Right renal pelvis (tissue), 4 donors: ENCODE data around the gene CYP17A1. TPM values are rescaled to one million over a fixed set of nuclear protein-coding genes. Genes with fewer than 3 reads are reported as not detected.
A peak's percentile ranks its signal among the peaks of the same experiment; 100 is the strongest.
"Not testable (repeated sequence)": the region's sequence is repeated elsewhere in the genome, so short reads cannot be mapped to it uniquely, and the experiment has no call there.

Experiments used
- DNase-seq, 4 donors: peaks; one replicate each; pipeline ENCODE4 v3.0.0-alpha.2; 2013; ENCODE audit warnings: low read depth in 4 of 4, low spot score in 3 of 4, missing footprints in 1 of 4
- polyA plus RNA-seq, 4 donors: library from polyadenylated mRNA; unstranded; fragments of 120-200 nt; gene quantifications; one replicate each; pipeline ENCODE4 v1.2.1, GENCODE V29; 2013; ENCODE audit not compliant: insufficient read length in 4 of 4

The CYP17A1 gene
- polyA plus RNA-seq, 4 donors, result 0.60 to 1.0 (median 0.80) TPM

DNA sequence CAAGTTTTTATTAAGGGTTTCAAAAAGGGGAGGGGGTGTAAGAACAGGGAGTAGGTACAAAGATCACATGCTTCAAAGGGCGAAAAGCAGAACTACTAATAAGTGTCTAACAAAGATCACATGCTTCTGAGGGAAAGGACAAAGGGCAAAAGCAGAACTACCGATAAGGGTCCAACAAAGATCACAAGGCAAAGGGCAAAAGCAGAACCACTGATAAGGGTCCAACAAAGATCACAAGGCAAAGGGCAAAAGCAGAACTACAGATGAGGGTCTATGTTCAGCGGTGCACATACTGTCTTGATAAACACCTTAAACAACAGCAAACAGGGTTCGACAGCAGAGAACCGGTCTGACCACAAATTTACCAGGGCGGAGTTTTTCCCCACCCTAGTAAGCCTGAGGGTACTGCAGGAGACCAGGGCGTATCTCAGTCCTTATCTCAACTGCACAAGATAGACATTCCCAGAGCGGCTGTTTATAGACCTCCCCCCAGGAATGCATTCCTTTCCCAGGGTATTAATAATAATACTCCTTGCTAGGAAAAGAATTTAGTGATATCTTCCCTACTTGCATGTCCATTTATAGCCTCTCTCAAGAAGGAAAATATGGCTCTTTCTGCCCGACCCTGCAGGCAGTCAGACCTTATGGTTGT lies 1.2 kb upstream of the CYP17A1 start:
- not testable (repeated sequence) for DNase-seq

DNA sequence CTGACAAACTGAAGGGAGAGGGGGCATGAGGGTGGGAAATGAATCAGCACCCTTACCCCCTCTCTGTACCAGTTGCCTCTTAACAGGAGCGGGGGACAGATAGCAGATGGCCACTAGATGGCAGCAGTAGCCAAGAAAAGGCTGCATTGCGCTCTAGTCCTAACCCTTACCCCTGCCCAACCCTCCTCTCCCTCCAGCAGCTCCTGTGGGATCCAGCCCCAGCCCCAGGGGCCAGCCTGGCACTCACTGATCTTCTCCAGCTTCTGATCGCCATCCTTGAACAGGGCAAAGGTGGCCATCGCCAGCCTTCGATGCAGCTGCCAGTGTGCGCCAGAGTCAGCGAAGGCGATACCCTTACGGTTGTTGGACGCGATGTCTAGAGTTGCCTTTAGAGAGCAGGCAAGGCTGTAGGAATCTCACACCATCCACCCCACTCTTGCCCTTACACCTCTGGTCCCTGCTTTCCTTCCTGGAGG lies 2.2 kb downstream of the CYP17A1 start:
- DNase-seq, result peak; percentile 56 to 73 (median 64)

DNA sequence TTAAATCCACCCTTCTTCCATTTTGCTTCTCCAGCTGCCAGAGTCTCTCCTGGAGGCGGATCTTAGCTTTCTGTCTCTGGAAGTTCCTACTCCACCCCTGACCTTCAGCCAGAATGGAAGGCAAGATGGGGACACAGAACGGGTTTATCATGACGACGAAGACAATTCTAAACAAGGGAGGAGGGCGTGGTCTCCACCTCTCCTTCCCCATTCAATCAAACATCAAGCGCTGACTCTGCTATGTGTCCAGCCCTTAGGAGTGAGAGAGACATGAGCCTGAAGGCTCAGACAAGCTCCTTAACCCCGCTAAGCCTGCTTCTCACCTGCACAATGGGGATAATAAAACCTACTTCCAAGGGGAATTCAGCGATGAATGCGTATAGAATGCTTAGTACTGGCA lies 3.1 kb downstream of the CYP17A1 start:
- no peak for DNase-seq

DNA sequence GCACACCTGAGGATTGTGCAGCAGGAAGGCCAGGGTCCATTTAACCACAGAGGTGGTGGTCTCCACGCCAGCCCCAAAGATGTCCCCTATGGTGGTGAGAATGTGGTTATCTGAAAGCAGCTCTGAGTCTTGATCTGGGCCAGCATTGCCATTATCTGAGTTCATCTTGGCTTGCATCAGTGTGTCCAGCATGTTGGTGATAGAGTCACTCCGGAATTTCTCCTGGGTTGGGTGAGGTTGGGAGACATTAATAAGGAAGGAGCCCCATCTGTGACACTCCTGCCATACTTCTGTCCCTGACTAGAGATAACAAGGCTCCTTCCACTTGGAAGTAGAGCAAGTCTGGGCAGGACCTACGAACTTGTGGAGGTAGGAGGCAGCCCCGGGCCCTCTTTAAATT lies 4.2 kb downstream of the CYP17A1 start:
- DNase-seq, result no peak

DNA sequence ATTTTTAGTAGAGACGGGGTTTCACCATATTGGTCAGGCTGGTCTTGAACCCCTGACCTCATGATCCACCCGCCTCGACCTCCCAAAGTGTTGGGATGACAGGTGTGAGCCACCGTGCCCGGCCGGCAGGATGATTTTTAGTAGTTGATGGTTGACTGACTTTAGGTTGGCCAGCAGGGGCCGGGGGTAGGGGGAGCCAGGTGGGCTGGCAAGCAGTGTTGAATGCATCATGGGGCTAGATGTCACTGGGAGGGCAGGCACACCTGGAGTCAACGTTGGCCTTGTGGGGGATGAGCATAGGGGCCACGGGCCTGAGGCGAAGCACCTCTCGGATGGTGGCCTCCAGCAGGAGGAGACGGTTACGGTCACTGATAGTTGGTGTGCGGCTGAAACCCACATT lies 5.0 kb downstream of the CYP17A1 start:
- no peak for DNase-seq

DNA sequence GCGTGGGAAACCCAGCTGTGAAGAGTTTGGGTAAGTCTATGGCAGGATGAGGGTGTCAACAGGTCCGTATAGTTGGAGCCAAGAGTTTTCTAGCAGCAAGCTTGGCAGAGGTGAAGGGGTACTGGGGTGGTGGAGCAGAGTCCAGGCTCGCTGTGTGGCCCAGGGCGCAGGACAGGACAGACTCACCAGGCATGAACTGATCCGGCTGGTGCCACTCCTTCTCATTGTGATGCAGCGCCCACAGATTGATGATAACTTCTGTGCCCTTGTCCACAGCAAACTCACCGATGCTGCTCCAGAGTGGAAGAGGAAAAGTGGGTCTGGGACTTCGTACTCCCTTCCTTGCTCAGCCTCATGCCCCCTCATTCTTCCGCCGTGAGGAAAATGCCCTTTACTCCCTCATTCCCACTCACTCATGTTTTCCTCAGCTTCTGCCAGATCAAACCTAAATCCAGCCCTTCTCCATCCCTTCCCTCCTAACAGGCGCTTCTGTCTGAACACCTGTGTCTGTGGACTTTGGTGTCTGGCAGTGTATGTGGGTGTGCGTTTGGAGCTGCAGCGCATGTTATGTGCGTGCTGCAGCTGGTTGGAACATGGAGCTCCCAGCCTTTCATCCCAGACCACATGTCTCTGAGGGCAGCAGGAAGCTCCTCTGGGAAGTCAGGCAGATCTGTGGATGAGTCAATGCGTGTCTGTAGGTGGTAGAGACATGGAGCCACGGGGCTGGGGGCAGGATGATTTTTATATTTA lies 5.7 kb downstream of the CYP17A1 start:
- no peak for DNase-seq

DNA sequence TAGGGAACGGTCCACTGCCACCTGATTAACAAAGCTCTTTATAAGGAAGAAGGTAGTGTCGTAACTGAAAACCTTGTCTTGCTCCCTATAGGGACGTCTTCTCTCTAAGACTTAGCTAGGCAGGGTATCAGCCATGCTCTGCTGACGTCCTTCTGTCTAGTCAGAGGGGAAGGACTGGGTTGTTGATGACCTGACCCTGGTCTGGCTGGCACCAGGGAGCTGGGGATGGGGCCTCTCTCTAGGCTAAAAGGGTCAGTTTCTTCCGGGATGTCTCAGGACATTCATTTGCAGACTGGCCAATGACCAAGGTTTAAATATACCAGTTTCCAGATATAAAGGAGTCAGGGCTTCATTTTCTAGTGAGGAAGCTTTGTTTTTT lies 9.6 kb downstream of the CYP17A1 start:
- no peak for DNase-seq

DNA sequence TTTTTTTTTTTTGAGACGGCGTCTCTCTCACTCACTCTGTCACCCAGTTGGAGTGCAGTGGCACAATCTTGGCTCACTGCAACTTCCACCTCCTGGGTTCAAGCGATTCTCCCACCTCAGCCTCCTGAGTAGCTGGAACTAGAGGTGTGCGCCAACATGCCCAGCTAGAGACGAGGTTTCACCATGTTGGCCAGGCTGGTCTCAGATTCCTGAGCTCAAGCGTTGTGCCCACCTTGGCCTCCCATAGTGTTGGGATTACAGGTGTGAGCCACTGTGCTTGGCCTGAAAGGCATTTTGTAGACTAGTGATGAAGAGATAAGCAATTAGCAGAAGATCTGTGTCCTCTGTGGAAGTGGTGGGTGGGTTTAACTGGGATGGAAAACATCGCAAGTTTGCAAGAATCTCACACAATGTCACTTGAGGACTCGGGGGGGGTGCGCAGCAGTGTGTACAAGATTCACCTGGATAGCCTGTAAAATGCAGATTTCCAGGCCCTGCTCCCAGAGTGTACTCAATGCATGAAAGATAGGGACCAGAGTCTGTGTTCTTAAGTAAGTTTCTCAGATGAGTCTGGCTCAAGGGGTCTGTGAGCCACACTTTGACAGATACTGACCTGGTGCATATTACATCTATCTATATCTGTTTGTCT lies 10.9 kb downstream of the CYP17A1 start:
- DNase-seq, result no peak

DNA sequence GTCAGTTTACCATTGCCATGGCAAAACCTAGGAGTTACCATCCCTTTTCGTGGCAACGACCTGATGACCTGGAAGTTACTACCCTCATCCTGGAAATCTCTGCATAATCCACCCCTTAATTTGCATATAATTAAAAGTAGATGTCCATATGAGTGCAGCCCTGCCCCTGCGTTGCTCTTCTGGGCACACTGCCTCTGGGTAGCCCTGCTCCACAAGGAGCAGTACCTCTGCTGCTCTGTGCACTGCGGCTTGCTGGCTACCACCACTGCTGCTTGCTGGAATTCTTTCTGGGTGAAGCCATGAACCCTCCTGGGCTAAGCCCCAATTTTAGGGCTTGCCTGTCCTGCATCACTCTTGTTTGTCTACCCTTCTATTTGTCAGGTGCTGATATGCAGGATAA lies 12.5 kb downstream of the CYP17A1 start:
- no peak for DNase-seq

DNA sequence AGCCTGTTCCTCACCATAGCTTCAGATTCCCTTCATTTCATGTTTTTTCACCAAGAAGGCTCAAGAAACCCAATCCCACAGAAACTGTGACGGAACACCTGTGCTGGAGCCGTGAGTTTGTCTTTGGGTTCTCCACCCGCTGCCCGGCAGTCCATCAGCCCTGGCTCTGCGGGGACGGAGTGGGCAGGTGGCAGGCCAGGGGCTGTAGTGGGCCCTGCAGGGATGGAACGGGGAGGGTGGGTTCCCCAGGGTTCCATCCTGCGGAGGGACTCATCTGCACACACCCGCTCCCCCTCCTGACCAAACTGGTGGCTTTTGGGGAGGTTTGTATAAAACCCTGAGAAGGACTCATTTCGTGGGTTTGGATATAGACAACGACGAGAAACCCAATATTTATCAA lies 15.0 kb downstream of the CYP17A1 start:
- no peak for DNase-seq

DNA sequence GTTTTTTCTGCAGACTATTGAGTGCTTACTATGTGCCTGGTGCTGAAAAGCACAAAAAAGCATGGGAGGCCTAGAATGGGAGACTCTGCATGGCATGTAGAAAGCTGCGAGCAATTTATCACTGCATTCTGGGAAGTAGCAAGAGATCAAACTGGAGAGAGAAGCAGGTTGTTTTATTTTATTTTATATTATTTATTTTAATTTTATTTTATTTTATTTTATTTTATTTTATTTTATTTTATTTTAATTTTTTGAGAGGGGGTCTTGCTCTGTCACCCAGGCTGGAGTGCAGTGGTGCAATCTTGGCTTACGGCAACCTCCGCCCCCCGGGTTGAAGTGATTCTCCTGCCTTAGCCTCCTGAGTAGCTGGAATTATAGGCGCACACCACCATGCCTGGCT lies 17.2 kb downstream of the CYP17A1 start:
- not testable (repeated sequence) for DNase-seq

DNA sequence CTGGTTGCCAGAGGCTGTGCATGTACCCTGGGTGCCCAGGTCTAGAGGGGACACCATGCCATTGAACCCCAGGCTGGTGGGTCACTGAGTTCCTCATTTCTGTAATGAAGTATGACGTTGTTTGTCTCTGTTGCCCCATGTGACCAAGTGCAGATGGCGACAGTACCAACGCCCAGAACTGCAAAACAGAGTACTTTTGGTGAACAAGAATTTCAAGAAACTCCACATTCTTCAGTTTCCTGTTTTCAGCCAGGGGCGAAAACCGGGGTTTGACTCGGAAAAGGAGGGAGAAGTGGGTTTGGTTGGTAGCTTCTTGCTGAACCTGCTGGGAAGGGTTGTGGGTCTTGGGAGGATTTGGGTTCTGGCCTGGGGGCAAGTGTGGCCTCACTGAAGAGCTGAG lies 18.2 kb downstream of the CYP17A1 start:
- DNase-seq, result no peak

DNA sequence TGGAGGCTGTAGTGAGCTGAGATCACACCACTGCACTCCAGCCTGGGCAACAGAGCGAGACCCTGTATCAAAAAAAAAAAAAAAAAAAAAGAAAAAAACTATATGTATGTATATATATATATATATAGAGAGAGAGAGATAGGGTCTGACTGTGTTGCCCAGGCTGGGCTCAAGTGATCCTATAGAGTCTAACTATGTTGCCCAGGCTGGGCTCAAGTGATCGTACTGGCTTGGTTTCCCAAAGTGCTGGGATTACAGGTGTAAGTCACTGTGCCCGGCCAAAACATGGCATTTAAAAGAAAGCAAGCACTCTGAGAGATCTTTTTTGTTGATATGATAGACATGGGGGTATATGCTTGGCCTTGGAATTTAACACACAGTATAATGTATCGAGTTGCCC lies 20.0 kb downstream of the CYP17A1 start:
- DNase-seq, result no peak

DNA sequence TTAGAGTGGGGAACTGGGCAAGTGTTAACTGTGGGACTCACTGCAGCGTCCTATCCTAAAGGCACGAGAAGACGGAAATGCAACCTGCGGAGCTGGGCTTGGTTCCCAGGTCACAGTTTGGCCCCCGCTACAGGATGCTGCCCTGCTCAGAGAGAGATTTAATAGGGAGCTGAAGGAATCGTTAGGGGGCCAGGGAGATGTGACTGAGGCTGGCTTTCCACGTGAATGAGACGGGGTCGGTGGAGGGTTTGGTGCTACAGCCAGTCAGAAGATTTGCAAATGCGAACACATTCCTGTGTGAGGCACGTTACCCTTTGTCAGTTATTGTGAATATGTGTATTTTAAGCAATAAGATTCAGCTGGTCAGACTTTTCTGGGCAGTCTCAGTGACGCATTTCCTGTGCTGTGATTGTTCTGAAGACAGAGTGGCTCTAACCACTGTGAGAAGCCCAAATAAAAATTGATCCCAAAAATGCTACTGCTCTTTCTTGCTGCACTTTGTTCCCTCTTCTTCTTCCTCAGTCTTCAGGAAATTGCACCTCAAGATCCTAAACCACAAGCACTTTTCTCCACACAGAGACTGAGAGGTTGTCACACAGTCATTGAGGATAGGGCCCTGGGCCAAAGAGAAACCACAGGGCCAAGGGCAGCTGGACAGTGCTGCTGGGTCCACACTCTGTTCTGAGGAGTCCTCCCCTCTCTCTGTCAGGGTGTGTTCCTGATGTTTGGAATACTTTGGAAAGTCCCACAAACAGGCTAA lies 21.2 kb downstream of the CYP17A1 start:
- no peak for DNase-seq

DNA sequence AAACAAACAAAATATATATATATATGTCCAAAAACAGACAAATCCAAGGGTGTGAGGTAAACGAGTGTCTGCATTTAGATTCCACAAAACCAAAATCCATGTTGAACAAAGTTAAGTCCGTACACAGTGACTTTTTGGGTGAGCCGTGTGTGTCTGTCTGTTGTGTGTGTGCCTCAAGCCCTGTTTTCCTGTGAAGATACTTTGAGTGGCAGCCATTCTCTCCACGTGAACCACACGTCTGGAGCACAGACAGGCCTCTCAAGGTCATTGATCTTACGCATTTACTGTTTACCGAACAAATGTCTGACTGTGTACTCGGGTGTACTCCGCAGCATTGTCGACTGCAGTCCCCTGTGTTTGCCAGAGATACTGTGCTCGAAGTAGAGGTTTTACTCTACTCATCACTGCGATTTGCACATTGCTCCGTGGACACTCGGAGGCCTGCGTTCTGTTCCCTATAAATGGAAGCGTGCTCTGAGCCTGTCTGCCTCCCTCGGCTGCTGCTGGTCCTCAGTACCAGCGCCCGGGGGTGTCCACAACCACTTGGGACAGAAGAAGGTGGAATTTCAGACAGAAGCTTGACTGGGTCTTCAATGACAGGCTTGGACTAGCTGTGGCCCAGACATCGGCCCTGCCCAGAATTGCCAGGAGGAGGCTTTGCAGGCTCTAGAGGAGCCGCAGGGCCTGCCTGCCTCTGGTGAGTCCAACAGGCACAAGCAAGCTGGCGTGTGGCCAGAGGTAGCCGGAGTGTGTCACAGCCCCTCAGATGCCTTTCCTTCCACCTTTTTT lies 22.1 kb downstream of the CYP17A1 start:
- DNase-seq, result no peak

DNA sequence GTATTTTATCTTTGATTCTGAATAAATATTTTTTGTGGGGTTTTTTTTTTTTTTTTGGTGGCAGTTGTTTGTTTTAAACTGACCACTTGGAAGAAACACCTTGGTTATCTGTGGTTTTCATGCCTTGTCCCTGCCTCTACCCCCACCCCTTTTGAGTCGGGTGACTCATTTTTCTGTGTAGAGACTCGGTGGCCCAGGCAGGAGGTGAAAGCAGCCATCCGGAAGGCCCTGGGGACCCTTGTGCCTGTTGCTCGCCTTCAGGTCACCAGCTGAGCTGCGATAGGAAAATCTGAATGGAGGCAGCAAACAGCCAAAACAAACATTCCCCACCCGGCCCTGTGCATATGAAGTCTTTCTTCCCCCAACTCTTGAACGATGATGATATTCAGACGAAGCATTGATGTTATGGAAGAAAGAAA lies 22.8 kb downstream of the CYP17A1 start:
- DNase-seq, result no peak

DNA sequence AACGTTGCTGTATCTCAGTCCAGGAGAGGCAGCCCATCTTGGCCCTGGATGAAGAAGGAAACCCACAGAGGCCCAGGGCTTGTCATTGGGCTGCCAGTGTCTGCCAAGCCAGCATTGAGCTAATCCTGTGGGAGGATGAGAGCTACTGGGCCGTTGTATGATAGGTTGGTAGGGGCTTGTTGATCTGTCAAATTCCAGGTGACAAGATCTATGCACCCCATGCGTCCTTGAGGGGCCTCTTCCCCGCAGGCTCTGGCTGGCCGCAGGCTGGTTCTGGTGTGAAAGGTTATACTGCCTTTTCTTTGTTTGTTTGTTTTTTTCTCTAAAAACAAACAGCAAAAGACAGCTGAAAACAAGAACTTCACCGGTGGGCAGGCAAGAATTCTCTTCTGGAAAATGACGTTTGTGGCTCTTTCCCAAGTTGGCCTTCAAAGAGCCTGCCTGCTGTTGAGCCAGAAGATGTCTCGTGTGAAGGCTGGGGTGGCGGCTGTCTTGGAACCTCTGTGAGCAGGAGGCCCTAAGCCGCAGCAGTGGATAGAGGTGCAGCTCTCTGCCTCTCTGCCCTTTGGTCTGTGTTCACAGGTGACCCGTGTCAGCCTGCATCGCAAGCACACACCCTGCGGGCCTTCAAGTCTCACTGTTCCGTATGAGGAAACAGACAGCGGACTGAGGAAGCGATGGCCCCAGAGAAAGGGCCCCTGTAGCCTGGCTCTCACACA lies 23.3 kb downstream of the CYP17A1 start:
- DNase-seq, result no peak

DNA sequence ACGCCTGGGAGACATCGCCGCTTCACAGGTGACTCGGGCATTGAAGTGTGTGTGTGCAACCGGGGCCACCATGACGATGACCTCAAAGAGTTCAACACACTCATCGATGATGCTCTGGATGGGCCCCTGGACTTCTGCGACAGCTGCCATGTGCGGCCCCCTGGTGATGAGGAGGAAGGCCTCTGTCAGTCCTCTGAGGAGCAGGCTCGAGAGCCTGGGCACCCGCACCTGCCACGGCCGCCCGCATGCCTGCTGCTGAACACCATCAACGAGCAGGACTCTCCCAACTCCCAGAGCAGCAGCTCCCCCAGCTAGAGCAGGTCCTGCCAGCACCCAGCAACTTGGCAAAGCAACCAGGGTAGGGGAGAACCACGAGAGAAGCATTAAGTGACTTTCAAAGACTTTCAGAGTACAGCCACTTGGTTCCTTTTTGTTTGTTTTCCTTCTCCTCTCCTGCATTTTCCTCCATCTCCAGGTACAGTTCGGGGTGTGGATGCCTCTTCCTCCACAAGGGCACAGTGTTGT lies 24.1 kb downstream of the CYP17A1 start:
- no peak for DNase-seq

DNA sequence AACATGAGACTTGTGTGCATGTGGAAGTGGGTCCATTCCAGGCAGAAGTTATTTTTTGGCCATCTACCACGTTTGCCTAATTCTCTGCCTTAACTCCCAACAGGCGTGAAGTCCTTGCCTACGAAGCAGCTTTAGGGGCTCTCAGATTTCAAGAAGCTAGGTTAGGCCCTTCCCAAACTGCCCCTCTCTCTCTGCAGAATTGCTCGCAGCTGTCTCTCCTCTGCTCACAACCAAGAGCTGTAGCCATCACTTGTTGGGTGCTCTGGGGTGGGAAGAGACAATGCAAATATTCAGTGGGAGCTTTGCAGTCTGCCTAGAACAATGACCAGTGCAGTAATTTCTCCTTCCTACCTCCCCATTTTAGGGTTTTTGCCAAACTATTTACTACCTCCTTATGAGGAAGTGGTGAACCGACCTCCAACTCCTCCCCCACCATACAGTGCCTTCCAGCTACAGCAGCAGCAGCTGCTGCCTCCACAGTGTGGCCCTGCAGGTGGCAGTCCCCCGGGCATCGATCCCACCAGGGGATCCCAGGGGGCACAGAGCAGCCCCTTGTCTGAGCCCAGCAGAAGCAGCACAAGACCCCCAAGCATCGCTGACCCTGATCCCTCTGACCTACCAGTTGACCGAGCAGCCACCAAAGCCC lies 24.9 kb downstream of the CYP17A1 start:
- DNase-seq, result no peak
